Trophoblast cell (in vitro differentiated cells and primary cell): Measurements from ENCODE around the gene SCAPER.

Source experiments
- DNase-seq, 2 donors: peaks; one replicate each; pipeline ENCODE4 v3.0.0-alpha.2; 2016
- H2AFZ ChIP-seq: 2 replicates; pipeline ENCODE4 v1.6.1; 2013; ENCODE audit warnings: low read length, moderate library complexity, mild to moderate bottlenecking; ENCODE audit not compliant: insufficient read depth, poor library complexity
- H2AK5ac ChIP-seq: 2 replicates; pipeline ENCODE4 v1.6.1; 2013; ENCODE audit warnings: mild to moderate bottlenecking, low read length
- H2BK120ac ChIP-seq: 2 replicates; pipeline ENCODE4 v1.6.1; 2013; ENCODE audit warnings: low read length, mild to moderate bottlenecking, moderate library complexity; ENCODE audit not compliant: insufficient read depth, poor library complexity
- H2BK12ac ChIP-seq: 2 replicates; pipeline ENCODE4 v1.6.1; 2013; ENCODE audit warnings: mild to moderate bottlenecking, low read length, moderate library complexity
- H2BK5ac ChIP-seq: 2 replicates; pipeline ENCODE4 v1.6.1; 2013; ENCODE audit warnings: low read length, low read depth, moderate library complexity, mild to moderate bottlenecking; ENCODE audit not compliant: poor library complexity
- H3K14ac ChIP-seq: 2 replicates; pipeline ENCODE4 v1.6.1; 2013; ENCODE audit warnings: mild to moderate bottlenecking, low read length
- H3K18ac ChIP-seq: 2 replicates; pipeline ENCODE4 v1.6.1; 2013; ENCODE audit warnings: mild to moderate bottlenecking, low read length
- H3K23ac ChIP-seq: 2 replicates; pipeline ENCODE4 v1.6.1; 2013; ENCODE audit warnings: low read length
- H3K27ac ChIP-seq: 2 replicates; pipeline ENCODE4 v1.5.1; 2013; ENCODE audit warnings: low read depth, mild to moderate bottlenecking, inconsistent platforms, low read length, moderate library complexity
- H3K27me3 ChIP-seq: 2 replicates; pipeline ENCODE4 v1.6.1; 2013; ENCODE audit warnings: inconsistent platforms, mild to moderate bottlenecking, low read length, moderate library complexity; ENCODE audit not compliant: insufficient read depth
- H3K36me3 ChIP-seq, 2 experiments: 1 replicate in 1 of 2; 2 replicates in 1 of 2; pipeline ENCODE4 v1.6.1; 2013; ENCODE audit warnings: low read length in 2 of 2, mild to moderate bottlenecking in 2 of 2, moderate library complexity in 1 of 2; ENCODE audit not compliant: insufficient read depth in 2 of 2, control insufficient read depth in 1 of 2
- H3K4ac ChIP-seq: 2 replicates; pipeline ENCODE4 v1.6.1; 2013; ENCODE audit warnings: low read depth, mild to moderate bottlenecking, low read length, moderate library complexity
- H3K4me1 ChIP-seq, 2 experiments: 1 replicate in 1 of 2; 2 replicates in 1 of 2; pipeline ENCODE4 v1.6.1; 2013; ENCODE audit warnings: low read length in 2 of 2, mild to moderate bottlenecking in 2 of 2, moderate library complexity in 1 of 2; ENCODE audit not compliant: insufficient read depth in 2 of 2, control insufficient read depth in 1 of 2
- H3K4me2 ChIP-seq: 2 replicates; pipeline ENCODE4 v1.6.1; 2013; ENCODE audit warnings: inconsistent platforms, mild to moderate bottlenecking, low read length, moderate library complexity
- H3K4me3 ChIP-seq: 2 replicates; pipeline ENCODE4 v1.5.1; 2013; ENCODE audit warnings: mild to moderate bottlenecking, low read depth, low read length, inconsistent platforms
- H3K79me1 ChIP-seq: one replicate; pipeline ENCODE4 v1.6.1; 2013; ENCODE audit warnings: low read length
- H3K79me2 ChIP-seq: 2 replicates; pipeline ENCODE4 v1.6.1; 2013; ENCODE audit warnings: low read length, mild to moderate bottlenecking; ENCODE audit not compliant: control insufficient read depth, insufficient read depth, poor library complexity
- H3K9ac ChIP-seq: 2 replicates; pipeline ENCODE4 v1.6.1; 2013; ENCODE audit warnings: mild to moderate bottlenecking, low read length
- H3K9me3 ChIP-seq: 2 replicates; pipeline ENCODE4 v1.6.1; 2013; ENCODE audit warnings: low read depth, mild to moderate bottlenecking, control low read depth, inconsistent platforms, low read length; ENCODE audit not compliant: insufficient read depth
- H4K12ac ChIP-seq: 2 replicates; pipeline ENCODE4 v1.6.1; 2013; ENCODE audit warnings: low read depth, mild to moderate bottlenecking, low read length, moderate library complexity
- H4K8ac ChIP-seq: 2 replicates; pipeline ENCODE4 v1.6.1; 2013; ENCODE audit warnings: low read depth, mild to moderate bottlenecking, low read length, moderate library complexity
- H4K91ac ChIP-seq: one replicate; pipeline ENCODE4 v1.6.1; 2013; ENCODE audit warnings: low read depth, mild to moderate bottlenecking, low read length, moderate library complexity
- WGBS: extraction: QIAGEN DNeasy Blood & Tissue Kit; methylation state at CpG from one replicate; pipeline ENCODE4 v1.1.7; 2013; ENCODE audit warnings: missing lambda C conversion rate; ENCODE audit not compliant: insufficient read length, insufficient coverage; ENCODE audit errors: extremely low coverage; 5-methylcytosine and 5-hydroxymethylcytosine counted together

The SCAPER gene

DNA sequence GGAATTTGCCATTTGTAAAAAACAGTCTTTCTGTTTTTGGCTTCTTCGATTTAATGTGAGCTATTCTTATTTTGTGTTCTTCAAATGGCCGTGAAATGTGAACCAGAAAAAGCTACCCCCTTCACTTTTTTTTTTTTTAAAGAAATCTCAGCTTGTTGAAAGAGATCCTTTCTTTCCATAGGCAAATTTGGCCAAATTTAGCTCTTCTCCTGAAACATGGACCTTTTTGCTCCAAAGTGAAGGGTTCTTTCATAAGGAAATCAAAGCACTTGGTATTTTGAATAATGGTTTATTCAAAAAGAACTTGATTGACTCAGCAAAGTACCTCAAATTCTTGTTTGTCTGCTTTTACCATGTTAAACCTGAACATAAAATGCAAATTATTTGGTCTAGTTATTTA, 36.5 kb upstream of the SCAPER start:
- no peaks in the 10 kb centered on the region for H3K27me3 ChIP-seq
- H3K4ac ChIP-seq: no peak overlapping the region
- no peaks in the 10 kb centered on the region for H3K9me3 ChIP-seq
- no peak for DNase-seq
- no peaks in the 10 kb centered on the region for H3K79me1 ChIP-seq
- H3K27ac ChIP-seq: no peak overlapping the region
- H4K12ac ChIP-seq: no peak overlapping the region
- no peak overlapping the region for H2AFZ ChIP-seq
- peaks cover 13 to 14% of the 10 kb centered on the region in 2 experiments for H3K36me3 ChIP-seq
- H3K79me2 ChIP-seq: no peaks in the 10 kb centered on the region
- H3K4me1 ChIP-seq: no peaks in the 10 kb centered on the region
- H3K9ac ChIP-seq: no peak overlapping the region
- H2BK5ac ChIP-seq: no peak overlapping the region
- no peak overlapping the region for H4K91ac ChIP-seq
- H3K23ac ChIP-seq: no peak overlapping the region
- no peak overlapping the region for H2BK120ac ChIP-seq
- H3K14ac ChIP-seq: no peak overlapping the region
- no CpG with 5 or more reads among the region's 2 CpGs for WGBS
- no peak overlapping the region for H3K4me3 ChIP-seq
- no peak overlapping the region for H2BK12ac ChIP-seq
- H3K18ac ChIP-seq: no peak overlapping the region
- no peak overlapping the region for H4K8ac ChIP-seq
- no peak overlapping the region for H2AK5ac ChIP-seq
- no peak overlapping the region for H3K4me2 ChIP-seq

DNA sequence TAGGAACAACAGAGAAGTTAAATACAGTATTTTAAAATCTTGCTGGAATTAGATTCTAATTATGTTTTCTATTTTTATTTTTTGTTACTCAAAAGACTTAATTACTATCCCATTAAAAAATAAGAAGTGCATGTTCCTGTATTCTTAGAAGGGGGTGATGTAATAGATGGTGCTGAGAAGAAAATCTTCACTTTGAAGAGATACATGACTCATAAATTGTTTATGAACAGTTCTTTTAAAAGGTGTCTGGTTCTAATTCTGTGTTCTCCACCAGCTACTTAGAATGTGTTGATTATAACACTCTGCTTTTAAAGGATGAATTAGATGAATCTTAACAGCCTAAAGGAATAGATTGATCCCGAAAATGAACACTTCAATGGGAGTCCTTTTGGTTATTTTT, 34.6 kb upstream of the SCAPER start:
- Histone ChIP-seq H3K4ac (no peak overlapping the region), H3K36me3 (peaks cover 16 to 24% of the 10 kb centered on the region in 2 experiments), H3K9me3 (no peaks in the 10 kb centered on the region), H2BK12ac (no peak overlapping the region), H2BK120ac (no peak overlapping the region), H3K4me2 (no peak overlapping the region), H3K23ac (no peak overlapping the region), H3K4me3 (no peak overlapping the region), H2AFZ (no peak overlapping the region), H3K9ac (no peak overlapping the region), H3K18ac (no peak overlapping the region), H2AK5ac (no peak overlapping the region), H4K8ac (no peak overlapping the region), H2BK5ac (no peak overlapping the region), H3K79me1 (no peaks in the 10 kb centered on the region), H3K4me1 (no peaks in the 10 kb centered on the region), H3K27ac (no peak overlapping the region), H4K91ac (no peak overlapping the region), H3K79me2 (no peaks in the 10 kb centered on the region), H3K27me3 (no peaks in the 10 kb centered on the region), H4K12ac (no peak overlapping the region), H3K14ac (no peak overlapping the region)
- no peak for DNase-seq
- WGBS: no CpG with 5 or more reads among the region's 1 CpG

DNA sequence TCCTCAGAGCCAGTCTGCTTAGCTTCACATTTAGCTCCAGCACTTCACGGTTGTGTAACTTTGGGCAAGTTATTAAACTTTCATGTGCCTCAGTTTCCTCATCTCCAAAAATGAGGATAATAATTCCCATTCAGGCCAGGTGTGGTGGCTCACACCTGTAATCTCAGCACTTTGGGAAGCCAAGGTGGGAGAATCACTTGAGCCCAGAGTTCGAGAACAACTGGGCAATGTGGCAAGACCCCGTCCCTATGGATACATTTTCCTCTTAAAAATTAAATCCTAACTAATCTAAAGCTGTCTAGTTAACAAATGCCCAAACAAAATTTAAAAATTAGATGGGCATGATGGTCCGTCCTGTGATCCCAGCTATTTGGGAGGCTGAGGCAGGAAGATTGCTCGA, 33.6 kb upstream of the SCAPER start:
- no CpG with 5 or more reads among the region's 5 CpGs for WGBS
- no peak overlapping the region for H3K27ac ChIP-seq
- H3K23ac ChIP-seq: no peak overlapping the region
- no peak overlapping the region for H3K18ac ChIP-seq
- H4K91ac ChIP-seq: no peak overlapping the region
- no peak overlapping the region for H4K8ac ChIP-seq
- H3K4ac ChIP-seq: no peak overlapping the region
- H3K4me2 ChIP-seq: no peak overlapping the region
- H3K4me1 ChIP-seq: no peaks in the 10 kb centered on the region
- no peaks in the 10 kb centered on the region for H3K27me3 ChIP-seq
- H3K4me3 ChIP-seq: no peak overlapping the region
- no peak overlapping the region for H2BK12ac ChIP-seq
- H2AFZ ChIP-seq: no peak overlapping the region
- no peak overlapping the region for H2BK120ac ChIP-seq
- no peaks in the 10 kb centered on the region for H3K79me1 ChIP-seq
- H3K14ac ChIP-seq: no peak overlapping the region
- peaks cover 17 to 22% of the 10 kb centered on the region in 2 experiments for H3K36me3 ChIP-seq
- H2BK5ac ChIP-seq: no peak overlapping the region
- no peak for DNase-seq
- no peaks in the 10 kb centered on the region for H3K9me3 ChIP-seq
- no peak overlapping the region for H2AK5ac ChIP-seq
- no peak overlapping the region for H3K9ac ChIP-seq
- H3K79me2 ChIP-seq: no peaks in the 10 kb centered on the region
- no peak overlapping the region for H4K12ac ChIP-seq

- Histone ChIP-seq H2AFZ (no peak overlapping the region), H2AK5ac (no peak overlapping the region), H2BK120ac (no peak overlapping the region), H3K27me3 (no peaks in the 10 kb centered on the region), H2BK12ac (no peak overlapping the region), H3K27ac (no peak overlapping the region), H3K18ac (no peak overlapping the region), H2BK5ac (no peak overlapping the region), H4K8ac (no peak overlapping the region), H3K4ac (no peak overlapping the region), H3K14ac (no peak overlapping the region), H3K23ac (no peak overlapping the region), H3K9ac (no peak overlapping the region), H3K4me1 (no peaks in the 10 kb centered on the region), H4K12ac (no peak overlapping the region), H3K4me2 (no peak overlapping the region), H3K79me1 (peaks cover 5% of the 10 kb centered on the region), H3K36me3 (peaks cover 13 to 20% of the 10 kb centered on the region in 2 experiments), H3K4me3 (no peak overlapping the region), H3K9me3 (no peaks in the 10 kb centered on the region), H3K79me2 (peaks cover 6% of the 10 kb centered on the region), H4K91ac (no peak overlapping the region)
- no peak for DNase-seq
- no CpG with 5 or more reads among the region's 3 CpGs for WGBS
Observed at GRCh38 chr15:76936671-76937070, 31.5 kb upstream of the SCAPER start.
